Common myeloid progenitor, CD34-positive (primary cell): ENCODE data around the gene DNAJC18.

Experiments
- CTCF ChIA-PET: fragments of 350-600 bp; sonication (Branson Sonifier 250); formaldehyde crosslinking; loops from one replicate; lab custom pipeline; 2021; ENCODE audit warnings: antibody characterized with exemption; lab: Charles Lee
- POLR2A ChIA-PET: fragments of 350-600 bp; sonication (Branson Sonifier 250); formaldehyde crosslinking; loops from one replicate; lab custom pipeline; 2021; ENCODE audit warnings: antibody characterized with exemption; lab: Charles Lee
- DNase-seq, 3 donors: peaks; one replicate each; pipeline versions ENCODE4 v3.0.0 to v3.0.0-alpha.2; 2013
- H3K27ac ChIP-seq, 2 experiments: 1 replicate in 1 of 2; 2 replicates in 1 of 2; pipeline ENCODE4 v1.7.0; 2013; ENCODE audit warnings: inconsistent platforms in 2 of 2, low read length in 2 of 2, mild to moderate bottlenecking in 2 of 2, low read depth in 1 of 2, moderate library complexity in 1 of 2; ENCODE audit not compliant: severe bottlenecking in 2 of 2, insufficient read depth in 1 of 2, poor library complexity in 1 of 2
- H3K27me3 ChIP-seq, 5 experiments: replicated peaks in 2 of 5; 1 replicate in 3 of 5; 2 replicates in 2 of 5; pipeline versions ENCODE4 v1.6.1 to v1.7.0; 2013; ENCODE audit warnings: low read length in 4 of 5, mild to moderate bottlenecking in 2 of 5, moderate library complexity in 2 of 5, inconsistent platforms in 1 of 5; ENCODE audit not compliant: insufficient read depth in 5 of 5, control insufficient read depth in 4 of 5
- H3K36me3 ChIP-seq, 4 experiments: 1 replicate in 2 of 4; 2 replicates in 2 of 4; pipeline versions ENCODE4 v1.6.1 to v1.7.0; 2013; ENCODE audit warnings: low read length in 3 of 4, control low read depth in 1 of 4, mild to moderate bottlenecking in 1 of 4; ENCODE audit not compliant: control insufficient read depth in 4 of 4, insufficient read depth in 4 of 4
- H3K4me1 ChIP-seq, 4 experiments: 1 replicate in 3 of 4; 2 replicates in 1 of 4; pipeline versions ENCODE4 v1.6.1 to v1.7.1; 2013; ENCODE audit warnings: low read length in 3 of 4, mild to moderate bottlenecking in 3 of 4, control low read depth in 1 of 4, inconsistent platforms in 1 of 4, moderate library complexity in 1 of 4; ENCODE audit not compliant: control insufficient read depth in 4 of 4, insufficient read depth in 4 of 4; ENCODE audit errors: control extremely low read depth in 1 of 4
- H3K4me3 ChIP-seq, 7 experiments: 1 replicate in 4 of 7; 2 replicates in 3 of 7; pipeline versions ENCODE4 v1.5.1 to v1.7.0; 2013; ENCODE audit warnings: mild to moderate bottlenecking in 7 of 7, low read length in 6 of 7, moderate library complexity in 6 of 7, inconsistent platforms in 2 of 7, low read depth in 2 of 7, control low read depth in 1 of 7; ENCODE audit not compliant: insufficient read depth in 4 of 7, control insufficient read depth in 1 of 7; ENCODE audit errors: extremely low read depth in 1 of 7
- H3K9me3 ChIP-seq, 5 experiments: 1 replicate in 4 of 5; 2 replicates in 1 of 5; pipeline versions ENCODE4 v1.6.1 to v1.7.1; 2013; ENCODE audit warnings: low read length in 4 of 5, mild to moderate bottlenecking in 2 of 5, inconsistent platforms in 1 of 5, low read depth in 1 of 5, moderate library complexity in 1 of 5; ENCODE audit not compliant: control insufficient read depth in 4 of 5, insufficient read depth in 2 of 5; ENCODE audit errors: control extremely low read depth in 1 of 5
- WGBS: methylation state at CpG from one replicate; pipeline ENCODE4 v1.1.5; 2013; ENCODE audit not compliant: insufficient coverage; 5-methylcytosine and 5-hydroxymethylcytosine counted together

Gene DNAJC18

DNA sequence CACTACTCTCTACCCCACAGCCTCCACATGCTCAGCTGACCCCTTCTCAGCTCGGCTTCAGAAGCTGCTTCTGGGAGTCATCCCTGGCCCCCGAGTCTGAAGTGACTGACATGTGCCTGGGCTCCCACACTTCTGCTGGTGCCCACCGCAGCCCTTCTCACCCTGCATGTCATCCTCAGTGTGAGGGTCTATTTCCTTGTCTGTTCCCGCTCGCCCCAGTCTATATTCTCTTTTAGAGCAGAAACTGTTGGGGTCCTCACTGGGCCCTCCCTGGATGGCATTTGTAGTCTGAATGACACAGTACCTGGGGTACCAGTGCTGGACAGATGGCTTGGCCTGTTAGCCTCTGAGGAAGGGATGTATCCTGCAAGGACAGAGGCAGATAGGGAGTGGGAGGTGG is 17.9 kb upstream of the DNAJC18 start:
- Histone ChIP-seq H3K9me3 (no peaks in the 10 kb centered on the region), H3K27ac (no peak overlapping the region), H3K4me1 (peaks cover 0 to 15% (median 9%) of the 10 kb centered on the region in 4 experiments), H3K36me3 (no peaks in the 10 kb centered on the region), H3K27me3 (no peaks in the 10 kb centered on the region), H3K4me3 (no peak overlapping the region)
- CTCF ChIA-PET = interaction anchor here (0.9 to 3.3 kb wide), 5 partner anchors 9 to 56 kb away, joined by 3 to 16 read pairs (median 10); partner anchors contain the start of gene DNAJC18
- DNase-seq = no peak
- POLR2A ChIA-PET = no interaction called here
- WGBS = 97% methylated on average over 4 of the region's 5 CpGs

DNA sequence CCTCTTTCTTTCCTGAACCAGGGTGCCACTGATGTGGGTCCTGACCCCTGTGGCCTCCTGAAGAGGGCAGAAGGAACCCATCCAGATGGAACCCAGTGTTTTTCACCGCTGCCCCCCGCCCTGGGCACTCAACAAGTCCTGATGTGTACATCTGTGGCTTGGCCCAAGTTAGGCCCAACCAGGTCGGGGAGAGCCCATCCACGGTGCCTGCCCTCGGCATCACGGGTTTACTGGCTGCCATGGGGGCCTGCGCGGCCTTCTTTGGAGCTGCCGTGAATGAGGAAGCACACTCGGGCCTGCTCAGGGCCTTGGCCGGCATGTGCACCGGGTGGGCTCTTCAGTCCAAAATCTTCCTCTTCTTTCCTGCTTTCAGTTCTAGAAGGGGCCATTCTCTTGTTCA is 17.5 kb upstream of the DNAJC18 start:
- Histone ChIP-seq H3K4me1 (peaks cover 0 to 15% (median 9%) of the 10 kb centered on the region in 4 experiments), H3K27ac (no peak overlapping the region), H3K9me3 (no peaks in the 10 kb centered on the region), H3K36me3 (no peaks in the 10 kb centered on the region), H3K27me3 (no peaks in the 10 kb centered on the region), H3K4me3 (no peak overlapping the region)
- WGBS = 92% methylated on average over 12 of the region's 12 CpGs
- ChIA-PET POLR2A (no interaction called here), CTCF (interaction anchor here (0.9 to 3.3 kb wide), 7 partner anchors 10 to 56 kb away, joined by 3 to 16 read pairs (median 3); partner anchors contain the start of gene DNAJC18)
- no peak for DNase-seq

DNA sequence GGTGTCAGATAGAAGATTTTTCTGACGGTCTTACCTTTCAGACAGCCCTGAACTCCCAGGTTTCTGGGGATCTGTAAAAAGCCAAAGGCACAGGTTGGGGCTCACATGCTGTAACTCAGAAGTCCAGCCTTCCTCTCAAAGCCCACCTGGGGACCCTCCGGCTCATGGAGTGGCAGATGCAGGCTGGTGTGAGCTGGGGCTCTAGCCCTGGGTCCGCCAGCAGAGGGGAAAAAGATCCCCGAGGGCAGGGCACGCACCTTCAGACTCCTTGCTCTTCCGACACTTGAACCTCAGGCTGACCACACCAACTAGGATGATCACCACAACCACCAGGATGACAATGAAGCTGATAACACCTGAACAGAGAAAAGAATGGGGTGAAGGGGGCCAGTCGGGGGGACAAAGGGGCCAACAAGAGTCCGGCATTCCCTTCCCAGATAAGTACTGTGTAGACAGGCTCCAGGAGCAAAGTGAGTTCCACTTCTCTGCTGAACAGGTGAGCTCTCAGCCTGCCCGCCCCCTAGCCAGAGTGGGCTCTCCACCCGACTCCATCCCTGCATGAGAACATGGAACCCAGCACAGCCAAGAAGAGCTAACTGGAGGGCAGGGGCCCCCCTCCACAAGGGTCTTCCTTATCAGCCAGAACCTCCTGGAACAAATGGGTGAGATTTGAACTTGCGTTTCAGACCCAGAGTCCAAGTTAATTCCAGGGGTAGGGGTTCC is 15.4 kb upstream of the DNAJC18 start:
- H3K27ac ChIP-seq = no peak overlapping the region

DNA sequence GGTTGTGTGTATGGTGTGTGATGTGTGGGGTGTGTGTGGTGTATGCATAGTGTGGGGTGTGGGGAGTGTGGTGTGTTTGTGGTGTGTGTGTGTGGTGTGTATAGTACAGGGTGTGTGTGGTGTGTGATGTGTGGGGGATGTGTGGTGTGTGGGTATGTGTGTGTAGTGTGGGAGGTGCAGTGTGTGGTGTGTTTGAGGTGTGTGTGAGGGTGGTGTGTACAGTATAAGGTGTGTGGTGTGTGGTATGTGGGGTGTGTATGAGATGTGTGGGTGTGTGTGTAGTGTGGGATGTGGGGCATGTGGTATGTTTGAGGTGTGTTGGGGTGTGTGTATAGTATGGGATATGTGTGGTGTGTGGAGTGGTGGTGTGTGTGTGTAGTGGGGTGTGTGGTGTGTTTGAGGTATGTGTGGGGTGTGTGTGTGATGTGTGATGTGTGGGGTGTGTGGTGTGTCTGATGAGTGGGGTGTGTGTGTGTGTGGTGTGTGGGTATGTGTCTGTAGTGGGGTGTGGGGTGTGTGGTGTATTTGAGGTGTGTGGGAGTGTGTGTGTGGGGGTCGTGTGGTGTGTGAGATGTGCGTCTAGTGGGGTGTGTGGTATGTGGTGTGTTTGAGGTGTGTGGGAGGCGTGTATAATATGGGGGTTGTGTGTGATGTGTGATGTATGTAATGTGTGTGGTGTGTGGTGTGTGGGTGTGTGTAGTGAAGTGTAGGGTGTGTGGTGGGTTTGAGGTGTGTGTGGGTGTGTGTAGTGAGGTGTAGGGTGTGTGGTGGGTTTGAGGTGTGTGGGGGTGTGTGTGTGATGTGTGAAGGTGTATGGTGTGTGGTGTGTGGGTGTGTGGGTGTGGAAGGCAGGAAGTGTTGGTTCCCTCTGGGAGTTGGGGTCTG is 14.6 kb upstream of the DNAJC18 start:
- Histone ChIP-seq H3K36me3 (no peaks in the 10 kb centered on the region), H3K9me3 (no peaks in the 10 kb centered on the region), H3K27me3 (no peaks in the 10 kb centered on the region), H3K4me3 (no peak overlapping the region), H3K27ac (no peak overlapping the region), H3K4me1 (peaks cover 0 to 8% (median 4%) of the 10 kb centered on the region in 4 experiments)
- 100% methylated on average over 3 of the region's 3 CpGs for WGBS
- ChIA-PET CTCF (interaction anchor here (1.1 to 3.2 kb wide), 2 partner anchors 31 to 59 kb away, joined by 6 to 16 read pairs; no protein-coding TSS in a partner anchor), POLR2A (no interaction called here)
- DNase-seq = no peak

More for the DNA sequence above, 15.4 kb upstream of the DNAJC18 start:
- CTCF ChIA-PET = interaction anchor here (0.9 to 3.3 kb wide), 7 partner anchors 11 to 58 kb away, joined by 3 to 16 read pairs (median 4); partner anchors contain the start of genes DNAJC18 and STING1
- POLR2A ChIA-PET = no interaction called here
- WGBS = 100% methylated on average over 6 of the region's 11 CpGs
- H3K4me1 ChIP-seq = peaks cover 0 to 14% (median 9%) of the 10 kb centered on the region in 4 experiments
- H3K9me3 ChIP-seq = no peaks in the 10 kb centered on the region
- no peak overlapping the region for H3K4me3 ChIP-seq
- H3K27me3 ChIP-seq = no peaks in the 10 kb centered on the region
- DNase-seq = no peak
- no peaks in the 10 kb centered on the region for H3K36me3 ChIP-seq

DNA sequence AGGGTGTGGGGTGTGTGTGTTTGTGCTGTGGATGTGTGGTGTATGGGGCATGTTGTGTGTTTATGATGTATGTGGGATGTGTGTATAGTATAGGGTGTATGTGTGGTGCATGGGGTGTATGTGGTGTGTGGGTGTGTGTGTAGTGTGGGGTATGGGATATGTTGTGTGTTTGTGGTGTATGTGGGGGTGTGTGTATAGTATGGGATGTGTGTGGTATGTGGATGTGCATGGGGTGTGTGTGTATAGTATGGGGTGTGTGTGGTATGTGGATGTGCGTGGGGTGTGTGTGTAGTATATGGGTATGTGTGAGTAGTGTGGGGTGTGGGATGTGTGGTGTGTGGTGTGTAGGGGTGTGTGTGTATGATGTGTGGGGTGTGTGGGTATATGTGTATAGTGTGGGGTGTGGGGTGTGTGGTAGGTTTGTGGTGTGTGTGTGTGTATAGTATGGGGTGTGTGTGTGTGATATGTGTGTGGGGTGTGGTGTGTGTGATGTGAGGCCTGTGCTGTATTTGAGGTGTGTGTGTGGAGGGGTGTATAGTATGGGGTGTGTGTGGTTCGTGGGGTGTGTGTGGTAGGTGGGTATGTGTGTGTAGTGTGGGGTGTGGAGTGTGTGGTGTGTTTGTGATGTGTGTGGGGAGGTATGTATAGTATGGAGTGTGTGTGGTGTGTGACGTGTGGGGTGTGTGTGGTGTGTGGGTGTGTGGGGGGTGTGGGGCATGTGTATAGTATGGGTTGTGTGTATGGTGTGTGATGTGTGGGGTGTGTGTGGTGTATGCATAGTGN is 12.7 kb upstream of the DNAJC18 start:
- ChIA-PET POLR2A (no interaction called here), CTCF (no interaction called here)
- H3K36me3 ChIP-seq = no peaks in the 10 kb centered on the region
- 69% methylated on average over 2 of the region's 3 CpGs for WGBS
- no peak overlapping the region for H3K27ac ChIP-seq
- DNase-seq = no peak
- H3K9me3 ChIP-seq = no peaks in the 10 kb centered on the region
- no peaks in the 10 kb centered on the region for H3K27me3 ChIP-seq
- H3K4me3 ChIP-seq = no peak overlapping the region
- no peaks in the 10 kb centered on the region for H3K4me1 ChIP-seq

DNA sequence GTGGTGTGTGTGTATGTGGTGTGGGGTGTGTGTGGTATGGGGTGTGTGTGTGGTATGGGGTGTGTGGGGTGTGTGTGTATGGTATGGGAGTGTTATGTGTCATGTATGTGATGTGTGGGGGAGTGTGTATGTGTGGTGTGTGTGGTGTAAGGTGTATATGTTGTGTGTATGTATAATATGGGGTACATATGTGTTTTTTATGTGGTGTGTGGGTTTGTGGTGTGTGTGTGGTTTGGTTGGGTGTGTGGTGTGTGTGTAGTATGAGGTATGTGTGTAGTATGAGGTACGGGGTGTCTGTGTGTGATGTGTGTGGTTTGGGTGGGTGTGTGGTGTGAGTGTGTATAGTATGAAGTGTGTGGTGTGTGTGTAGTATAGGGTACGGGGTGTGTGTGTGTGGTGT is 11.9 kb upstream of the DNAJC18 start:
- CTCF ChIA-PET = interaction anchor here (0.6 kb wide), 1 partner anchor 127 kb away, joined by 3 read pairs; no protein-coding TSS in a partner anchor
- POLR2A ChIA-PET = no interaction called here
- WGBS = 83% methylated on average over 2 of the region's 2 CpGs
- Histone ChIP-seq H3K4me1 (no peaks in the 10 kb centered on the region), H3K27me3 (no peaks in the 10 kb centered on the region), H3K27ac (no peak overlapping the region), H3K36me3 (no peaks in the 10 kb centered on the region), H3K4me3 (no peak overlapping the region), H3K9me3 (no peaks in the 10 kb centered on the region)
- no peak for DNase-seq
